PC-3 (cell line): ENCODE measurements around the gene ISG20. TPM values are rescaled to one million over a fixed set of nuclear protein-coding genes. Genes with fewer than 3 reads are reported as not detected.

ENCODE experiments used
- ATAC-seq: fragments of 200-7000 bp; cut with Tn5 transposase; 2 replicates; pipeline ENCODE4 v1.9.1; 2020; ENCODE audit warnings: mild to moderate bottlenecking, moderate library complexity
- Bru-seq: library from RNA; stranded (reverse); fragments of 400-500 nt; gene quantifications from one replicate; lab custom pipeline; 2021; lab: Mats Ljungman, UMichigan
- BruChase-seq, 2 experiments: library from RNA; stranded (reverse); fragments of 400-500 nt; gene quantifications; one replicate each; lab custom pipeline; 2021; lab: Mats Ljungman, UMichigan
- BruUV-seq: library from RNA; stranded (reverse); fragments of 400-500 nt; replicated peaks from 2 replicates; lab custom pipeline; 2021; lab: Mats Ljungman, UMichigan
- CTCF ChIA-PET: fragments of 300-600 bp; sonication (Branson Sonifier 250); formaldehyde crosslinking; loops from one replicate; lab custom pipeline; 2022; ENCODE audit warnings: antibody characterized with exemption; lab: Charles Lee
- POLR2A ChIA-PET: fragments of 300-600 bp; sonication (Branson Sonifier 250); formaldehyde crosslinking; loops from one replicate; lab custom pipeline; 2022; ENCODE audit warnings: antibody characterized with exemption; ENCODE audit not compliant: unreplicated experiment; lab: Charles Lee
- DNase-seq: peaks from one replicate; pipeline ENCODE4 v3.0.0-alpha.2; 2015
- H2AFZ ChIP-seq: fragments of 300-600 bp; sonication (generic); 2 replicates; pipeline ENCODE4 v1.6.0; 2016; ENCODE audit warnings: antibody characterized with exemption, low read length
- H3F3A ChIP-seq: fragments of 300-600 bp; sonication (generic); one replicate; pipeline ENCODE4 v1.6.0; 2017; ENCODE audit warnings: antibody characterized with exemption, low read length, control low read depth, mild to moderate bottlenecking; ENCODE audit not compliant: unreplicated experiment
- H3K27ac ChIP-seq: fragments of 300-600 bp; sonication (generic); 2 replicates; pipeline ENCODE4 v1.5.1; 2016; ENCODE audit warnings: mild to moderate bottlenecking, low read length
- H3K27me3 ChIP-seq: fragments of 300-600 bp; sonication (generic); 2 replicates; pipeline ENCODE4 v1.6.1; 2016; ENCODE audit warnings: low read length, mixed read lengths
- H3K36me3 ChIP-seq: fragments of 300-600 bp; sonication (generic); 2 replicates; pipeline ENCODE4 v1.6.1; 2016; ENCODE audit warnings: low read depth, mixed run types, low read length, mixed read lengths
- H3K4me1 ChIP-seq: fragments of 300-600 bp; sonication (generic); 2 replicates; pipeline ENCODE4 v1.5.1; 2016; ENCODE audit warnings: low read length; ENCODE audit not compliant: insufficient read depth
- H3K4me2 ChIP-seq: fragments of 300-600 bp; sonication (generic); 2 replicates; pipeline ENCODE4 v1.6.0; 2016; ENCODE audit warnings: low read length
- H3K4me3 ChIP-seq: fragments of 300-600 bp; sonication (generic); 2 replicates; pipeline ENCODE4 v1.5.1; 2016; ENCODE audit warnings: mild to moderate bottlenecking, low read length, mixed read lengths
- H3K79me2 ChIP-seq: fragments of 300-600 bp; sonication (generic); 2 replicates; pipeline ENCODE4 v1.6.1; 2017; ENCODE audit warnings: low read length, mixed read lengths
- H3K9ac ChIP-seq: fragments of 300-600 bp; sonication (generic); 2 replicates; pipeline ENCODE4 v1.6.0; 2016; ENCODE audit warnings: mild to moderate bottlenecking, low read length
- H3K9me2 ChIP-seq: fragments of 300-600 bp; sonication (generic); replicated peaks from 2 replicates; pipeline ENCODE4 v1.6.1; 2016; ENCODE audit warnings: mixed run types, low read length, mixed read lengths
- H3K9me3 ChIP-seq: fragments of 300-600 bp; sonication (generic); 2 replicates; pipeline ENCODE4 v1.6.1; 2016; ENCODE audit warnings: low read length, mixed read lengths
- H4K20me1 ChIP-seq: fragments of 300-600 bp; sonication (generic); 2 replicates; pipeline ENCODE4 v1.6.1; 2016; ENCODE audit warnings: low read length, mixed read lengths
- CTCF ChIP-seq: fragments of 300-600 bp; sonication (generic); conservative IDR thresholded peaks from 2 replicates; pipeline ENCODE4 v1.5.1; 2017; ENCODE audit warnings: antibody characterized with exemption, low read depth, mild to moderate bottlenecking, low read length
- EZH2 ChIP-seq: fragments of 300-600 bp; sonication (generic); IDR thresholded peaks from one replicate; pipeline ENCODE4 v1.6.1; 2017; ENCODE audit warnings: antibody characterized with exemption, mild to moderate bottlenecking, low read length; ENCODE audit not compliant: unreplicated experiment
- EZH2phosphoT487 ChIP-seq: fragments of 300-600 bp; sonication (generic); IDR thresholded peaks from 2 replicates; pipeline ENCODE4 v1.6.1; 2018; ENCODE audit warnings: mild to moderate bottlenecking, antibody characterized with exemption, low read length, borderline replicate concordance
- intact Hi-C: fragments of 100-400 bp; cut with micrococcal nuclease; formaldehyde crosslinking; loops from 2 replicates; pipeline ENCODE4 v1.9.0; 2023
- long read RNA-seq: library from polyadenylated mRNA; unstranded; transcript quantifications from one replicate; pipeline ENCODE4 v2.0.0, GENCODE V29; 2021; ENCODE audit not compliant: unreplicated experiment
- total RNA-seq: library from RNA; depleted of rRNA; stranded (reverse); fragments of >200 nt; gene quantifications from 2 replicates; pipeline ENCODE4 v1.2.3, GENCODE V29; 2014; rRNA removed

The ISG20 gene
- 48.6 and 64.0 TPM in 2 replicates for total RNA-seq
- percentile 60 among the genes with signal in this experiment for Bru-seq, nascent RNA
- percentile 59 among the genes with signal in this experiment for BruChase-seq, experiment 1, labeled RNA remaining after a 6-hour chase
- BruChase-seq, experiment 2, labeled RNA remaining after a 2-hour chase, result percentile 57 among the genes with signal in this experiment
- long read RNA-seq, full-length matches to known transcripts, result 18 of 25 reads
- long read RNA-seq, partial matches to known transcripts, result 3 of 25 reads
- long read RNA-seq, other reads (novel, unspliced or antisense), result 4 of 25 reads

GRCh38 chr15:88638626-88639372 is at the start of gene ISG20:
TSS of gene ISG20 (plus strand) at chr15:88639016. CDS start at chr15:88639367, 351 bp downstream.
- Histone ChIP-seq H3K9me2 (no peaks in the 10 kb centered on the region), H3K27ac (peak within 1 kb of the TSS; percentile 100), H3K4me1 (peaks cover 49% of the 10 kb centered on the region), H3K4me2 (peak within 1 kb of the TSS; percentile 87), H3K4me3 (peak within 1 kb of the TSS; percentile 67), H3K79me2 (peaks cover 7% of the 10 kb centered on the region; the same call in 1 of the 2 replicates), H3F3A (no peaks in the 10 kb centered on the region), H3K9me3 (no peaks in the 10 kb centered on the region), H3K27me3 (no peaks in the 10 kb centered on the region), H3K9ac (peak within 1 kb of the TSS; percentile 92), H4K20me1 (no peaks in the 10 kb centered on the region), H2AFZ (no peak within 1 kb of the TSS), H3K36me3 (0 out of 2 replicates have a peak, but pooled peaks cover 5% of the 10 kb centered on the region)
- TF ChIP-seq EZH2 (no peak), EZH2phosphoT487 (peak; percentile 85), CTCF (peak; percentile 43)
- BruUV-seq, result no TSS peak
- peak; percentile 89 for ATAC-seq
- ChIA-PET CTCF (interaction anchor here (0.7 to 1.6 kb wide), 2 partner anchors 15 to 257 kb away, joined by 3 to 17 read pairs; partner anchors contain the start of gene HAPLN3), POLR2A (interaction anchor here (0.7 to 1.3 kb wide), 3 partner anchors 16 to 62 kb away, joined by 3 to 4 read pairs (median 4); no protein-coding TSS in a partner anchor)
- peak; percentile 97 for DNase-seq
- intact Hi-C loops, result loop anchor here (1.0 kb wide), 1 partner anchor 15 kb away; no protein-coding TSS in a partner anchor

GRCh38 chr15:88590759-88591158 is 48.1 kb upstream of the ISG20 start:
- peaks cover 11% of the 10 kb centered on the region; the same call in 1 of the 2 replicates for H3K4me1 ChIP-seq
- H3K79me2 ChIP-seq, result no peaks in the 10 kb centered on the region
- ChIA-PET CTCF (no interaction called here), POLR2A (no interaction called here)
- H3K27me3 ChIP-seq, result peaks cover 20% of the 10 kb centered on the region; the same call in 1 of the 2 replicates
- no peak overlapping the region for H2AFZ ChIP-seq
- TF ChIP-seq EZH2phosphoT487 (no peak), CTCF (no peak), EZH2 (no peak)
- BruUV-seq, result no TSS peak
- no peaks in the 10 kb centered on the region for H4K20me1 ChIP-seq
- H3F3A ChIP-seq, result no peaks in the 10 kb centered on the region
- intact Hi-C loops, result no loop called here
- no peak overlapping the region for H3K4me2 ChIP-seq
- no peak for ATAC-seq
- H3K9me2 ChIP-seq, result no peaks in the 10 kb centered on the region
- H3K27ac ChIP-seq, result no peak overlapping the region
- DNase-seq, result no peak
- H3K36me3 ChIP-seq, result no peaks in the 10 kb centered on the region
- H3K9me3 ChIP-seq, result no peaks in the 10 kb centered on the region
- H3K9ac ChIP-seq, result no peak overlapping the region
- no peak overlapping the region for H3K4me3 ChIP-seq
